H9 (cell line): ENCODE results near the gene DNMBP. TPM values are rescaled to one million over a fixed set of nuclear protein-coding genes. Genes with fewer than 3 reads are reported as not detected.

Source experiments
- DNase-seq: peaks from one replicate; pipeline ENCODE4 v3.0.0-alpha.2; 2017
- H2AFZ ChIP-seq: one replicate; pipeline ENCODE4 v1.6.1; 2013; ENCODE audit warnings: mild to moderate bottlenecking, low read length, control low read depth, moderate library complexity
- H2AK5ac ChIP-seq: 2 replicates; pipeline ENCODE4 v1.6.1; 2013; ENCODE audit warnings: low read length, control low read depth, mixed read lengths; ENCODE audit not compliant: insufficient read length
- H2BK120ac ChIP-seq: one replicate; pipeline ENCODE4 v1.6.1; 2013; ENCODE audit warnings: low read depth, mild to moderate bottlenecking, low read length, control low read depth, inconsistent platforms; ENCODE audit not compliant: poor library complexity, severe bottlenecking
- H2BK12ac ChIP-seq: 2 replicates; pipeline ENCODE4 v1.6.1; 2013; ENCODE audit warnings: low read length, control low read depth, mixed read lengths, low read depth; ENCODE audit not compliant: insufficient read length
- H2BK15ac ChIP-seq: 2 replicates; pipeline ENCODE4 v1.6.1; 2013; ENCODE audit warnings: low read depth, low read length, control low read depth
- H2BK20ac ChIP-seq: one replicate; pipeline ENCODE4 v1.6.1; 2013; ENCODE audit warnings: low read depth, mild to moderate bottlenecking, low read length, control low read depth, inconsistent platforms; ENCODE audit not compliant: poor library complexity, severe bottlenecking
- H2BK5ac ChIP-seq: 2 replicates; pipeline ENCODE4 v1.6.1; 2013; ENCODE audit warnings: low read length, control low read depth, mixed read lengths; ENCODE audit not compliant: insufficient read length
- H3K14ac ChIP-seq: 2 replicates; pipeline ENCODE4 v1.6.1; 2013; ENCODE audit warnings: low read length, control low read depth; ENCODE audit not compliant: insufficient read depth
- H3K18ac ChIP-seq: 2 replicates; pipeline ENCODE4 v1.6.1; 2013; ENCODE audit warnings: low read depth, mild to moderate bottlenecking, mixed read lengths, low read length, control low read depth; ENCODE audit not compliant: insufficient read length
- H3K23ac ChIP-seq: 2 replicates; pipeline ENCODE4 v1.6.1; 2013; ENCODE audit warnings: low read length, control low read depth, mixed read lengths, low read depth; ENCODE audit not compliant: insufficient read length
- H3K23me2 ChIP-seq: 2 replicates; pipeline ENCODE4 v1.6.1; 2013; ENCODE audit warnings: low read depth, mild to moderate bottlenecking, mixed read lengths, low read length, control low read depth; ENCODE audit not compliant: insufficient read length, poor library complexity, severe bottlenecking
- H3K27ac ChIP-seq: 2 replicates; pipeline ENCODE4 v1.5.1; 2013; ENCODE audit warnings: low read length, control low read depth, mixed read lengths, low read depth; ENCODE audit not compliant: insufficient read length
- H3K27me3 ChIP-seq: 2 replicates; pipeline ENCODE4 v1.6.1; 2013; ENCODE audit warnings: low read length, control low read depth, inconsistent platforms; ENCODE audit not compliant: insufficient read depth
- H3K4ac ChIP-seq: 2 replicates; pipeline ENCODE4 v1.6.1; 2013; ENCODE audit warnings: low read depth, mild to moderate bottlenecking, control low read depth, inconsistent platforms, low read length, moderate library complexity
- H3K4me1 ChIP-seq: 2 replicates; pipeline ENCODE4 v1.6.1; 2013; ENCODE audit warnings: low read length, control low read depth, inconsistent platforms; ENCODE audit not compliant: insufficient read depth
- H3K4me2 ChIP-seq: 2 replicates; pipeline ENCODE4 v1.6.1; 2013; ENCODE audit warnings: low read length, control low read depth, mixed read lengths; ENCODE audit not compliant: insufficient read length, insufficient read depth
- H3K56ac ChIP-seq: 2 replicates; pipeline ENCODE4 v1.6.1; 2013; ENCODE audit warnings: low read depth, mild to moderate bottlenecking, mixed read lengths, low read length, control low read depth; ENCODE audit not compliant: insufficient read length
- H3K79me1 ChIP-seq: 2 replicates; pipeline ENCODE4 v1.6.1; 2013; ENCODE audit warnings: low read depth, mild to moderate bottlenecking, moderate library complexity, low read length, control low read depth, inconsistent platforms; ENCODE audit not compliant: insufficient read depth, poor library complexity, severe bottlenecking
- H3K79me2 ChIP-seq: 2 replicates; pipeline ENCODE4 v1.6.1; 2013; ENCODE audit warnings: low read length, control low read depth, inconsistent platforms; ENCODE audit not compliant: insufficient read depth
- H3K9ac ChIP-seq: 2 replicates; pipeline ENCODE4 v1.6.1; 2013; ENCODE audit warnings: low read length, control low read depth, mixed read lengths; ENCODE audit not compliant: insufficient read length; ENCODE audit errors: extremely low read depth
- H3K9me3 ChIP-seq: one replicate; pipeline ENCODE4 v1.6.1; 2013; ENCODE audit warnings: low read depth, low read length, inconsistent platforms; ENCODE audit not compliant: control insufficient read depth
- H3T11ph ChIP-seq: one replicate; pipeline ENCODE4 v1.6.1; 2013; ENCODE audit warnings: mild to moderate bottlenecking, low read length, control low read depth, inconsistent platforms
- H4K20me1 ChIP-seq: one replicate; pipeline ENCODE4 v1.6.1; 2013; ENCODE audit not compliant: control insufficient read depth, insufficient read length, insufficient read depth
- H4K5ac ChIP-seq: 2 replicates; pipeline ENCODE4 v1.6.1; 2013; ENCODE audit warnings: low read depth, mild to moderate bottlenecking, mixed read lengths, low read length, control low read depth; ENCODE audit not compliant: insufficient read length
- H4K8ac ChIP-seq: replicated peaks from 2 replicates; pipeline ENCODE4 v1.6.1; 2013; ENCODE audit warnings: low read length, control low read depth, mixed read lengths, low read depth; ENCODE audit not compliant: insufficient read length
- H4K91ac ChIP-seq: 2 replicates; pipeline ENCODE4 v1.6.1; 2013; ENCODE audit warnings: low read depth, mild to moderate bottlenecking, moderate library complexity, mixed read lengths, low read length, control low read depth; ENCODE audit not compliant: insufficient read length
- H3K27ac Mint-ChIP-seq, 3 experiments: 2 replicates in 2 of 3; 3 replicates in 1 of 3; pipeline ENCODE4 v1.8.0; 2020 to 2021; ENCODE audit warnings: mixed read lengths in 3 of 3, mild to moderate bottlenecking in 1 of 3, moderate library complexity in 1 of 3
- H3K27me3 Mint-ChIP-seq: 2 replicates; pipeline ENCODE4 v1.8.0; 2021; ENCODE audit warnings: low read depth, mild to moderate bottlenecking, moderate library complexity, mixed read lengths
- H3K36me3 Mint-ChIP-seq, 3 experiments: 2 replicates in 2 of 3; 3 replicates in 1 of 3; pipeline ENCODE4 v1.8.0; 2020 to 2021; ENCODE audit warnings: low read depth in 3 of 3, mixed read lengths in 3 of 3; ENCODE audit not compliant: insufficient read depth in 1 of 3
- H3K4me1 Mint-ChIP-seq, 2 experiments: 2 replicates each; pipeline ENCODE4 v1.8.0; 2020; ENCODE audit warnings: mixed read lengths in 2 of 2
- H3K4me3 Mint-ChIP-seq, 2 experiments: 2 replicates in 1 of 2; 3 replicates in 1 of 2; pipeline ENCODE4 v1.8.0; 2020 to 2021; ENCODE audit warnings: mild to moderate bottlenecking in 2 of 2, mixed read lengths in 2 of 2, moderate library complexity in 1 of 2
- H3K9me3 Mint-ChIP-seq, 2 experiments: 2 replicates in 1 of 2; 3 replicates in 1 of 2; pipeline ENCODE4 v1.8.0; 2020; ENCODE audit warnings: mild to moderate bottlenecking in 2 of 2, mixed read lengths in 2 of 2, moderate library complexity in 1 of 2
- WGBS: extraction: QIAGEN DNeasy Blood & Tissue Kit; methylation state at CpG from one replicate; pipeline ENCODE4 v1.1.7; 2013; ENCODE audit warnings: missing lambda C conversion rate, low lambda C conversion rate, mixed read lengths; ENCODE audit not compliant: insufficient read length; ENCODE audit errors: extremely low coverage; 5-methylcytosine and 5-hydroxymethylcytosine counted together
- total RNA-seq: library from RNA; stranded (reverse); gene quantifications from 2 replicates; pipeline ENCODE4 v1.2.1, GENCODE V29; 2021
- TF ChIP-seq, protein P1 (sequence below): fragments of 200-600 bp; sonication (generic); conservative IDR thresholded peaks from 3 replicates; pipeline ENCODE4 v1.8.0; 2021; ENCODE audit warnings: antibody characterized with exemption, mild to moderate bottlenecking

DNMBP gene
- total RNA-seq, 1 experiment from 2014 or later: 25.6 TPM

DNA sequence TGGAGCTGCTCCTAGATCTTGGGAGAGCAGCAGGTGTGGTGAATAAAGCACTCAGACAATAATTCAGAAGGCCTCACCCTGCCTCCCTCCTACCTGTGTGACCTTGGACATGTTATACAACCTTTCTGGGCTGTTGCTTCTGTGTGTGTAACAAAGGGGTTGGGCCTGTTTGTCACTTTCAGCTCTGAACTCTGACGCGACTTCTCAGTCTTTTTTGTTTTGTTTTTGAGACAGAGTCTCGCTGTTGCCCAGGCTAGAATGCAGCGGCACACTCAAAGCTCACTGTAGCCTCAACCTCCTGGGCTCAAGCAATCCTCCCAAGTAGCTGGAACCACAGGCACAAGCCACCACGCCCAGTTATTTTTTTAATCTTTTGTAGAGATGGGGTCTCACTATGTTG is 89.3 kb downstream of the DNMBP start:
- H4K8ac ChIP-seq: no peak overlapping the region
- no peak overlapping the region for H2BK15ac ChIP-seq
- H3K14ac ChIP-seq: no peak overlapping the region
- no peaks in the 10 kb centered on the region; the same call in 1 of the 2 replicates for H3K4me1 ChIP-seq
- no peak overlapping the region for H2BK120ac ChIP-seq
- no peak overlapping the region for H3K9ac ChIP-seq
- H3K9me3 ChIP-seq: no peaks in the 10 kb centered on the region
- peaks cover 20 to 28% of the 10 kb centered on the region in 2 experiments for H3K4me1 Mint-ChIP-seq
- no peak overlapping the region for H3T11ph ChIP-seq
- H3K56ac ChIP-seq: no peak overlapping the region
- no peak overlapping the region for H3K27ac ChIP-seq
- no peak overlapping the region for H3K4ac ChIP-seq
- H3K18ac ChIP-seq: no peak overlapping the region
- no peak overlapping the region for H2BK20ac ChIP-seq
- no peak overlapping the region for H4K5ac ChIP-seq
- H2BK12ac ChIP-seq: no peak overlapping the region
- no CpG with 5 or more reads among the region's 5 CpGs for WGBS
- DNase-seq: no peak
- H2AK5ac ChIP-seq: no peak overlapping the region
- H3K23me2 ChIP-seq: no peaks in the 10 kb centered on the region
- H3K9me3 Mint-ChIP-seq: no peaks in the 10 kb centered on the region
- H3K36me3 Mint-ChIP-seq: peaks cover 0 to 7% (median 0%) of the 10 kb centered on the region in 3 experiments; a peak in 2 of 7 replicates
- H3K4me3 Mint-ChIP-seq: no peak overlapping the region
- no peak overlapping the region for H4K91ac ChIP-seq
- H3K27ac Mint-ChIP-seq: peak overlapping the region in 2 of 3 experiments; percentile 44 to 50; a peak in 2 of 7 replicates
- no peak overlapping the region for H3K23ac ChIP-seq
- H3K79me2 ChIP-seq: no peaks in the 10 kb centered on the region
- no peak overlapping the region for H3K4me2 ChIP-seq
- H2BK5ac ChIP-seq: no peak overlapping the region
- H2AFZ ChIP-seq: no peak overlapping the region
- no peaks in the 10 kb centered on the region for H3K79me1 ChIP-seq
- no peaks in the 10 kb centered on the region for H3K27me3 ChIP-seq
- TF ChIP-seq, protein P1, sequence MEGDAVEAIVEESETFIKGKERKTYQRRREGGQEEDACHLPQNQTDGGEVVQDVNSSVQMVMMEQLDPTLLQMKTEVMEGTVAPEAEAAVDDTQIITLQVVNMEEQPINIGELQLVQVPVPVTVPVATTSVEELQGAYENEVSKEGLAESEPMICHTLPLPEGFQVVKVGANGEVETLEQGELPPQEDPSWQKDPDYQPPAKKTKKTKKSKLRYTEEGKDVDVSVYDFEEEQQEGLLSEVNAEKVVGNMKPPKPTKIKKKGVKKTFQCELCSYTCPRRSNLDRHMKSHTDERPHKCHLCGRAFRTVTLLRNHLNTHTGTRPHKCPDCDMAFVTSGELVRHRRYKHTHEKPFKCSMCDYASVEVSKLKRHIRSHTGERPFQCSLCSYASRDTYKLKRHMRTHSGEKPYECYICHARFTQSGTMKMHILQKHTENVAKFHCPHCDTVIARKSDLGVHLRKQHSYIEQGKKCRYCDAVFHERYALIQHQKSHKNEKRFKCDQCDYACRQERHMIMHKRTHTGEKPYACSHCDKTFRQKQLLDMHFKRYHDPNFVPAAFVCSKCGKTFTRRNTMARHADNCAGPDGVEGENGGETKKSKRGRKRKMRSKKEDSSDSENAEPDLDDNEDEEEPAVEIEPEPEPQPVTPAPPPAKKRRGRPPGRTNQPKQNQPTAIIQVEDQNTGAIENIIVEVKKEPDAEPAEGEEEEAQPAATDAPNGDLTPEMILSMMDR: no peak
- no peaks in the 10 kb centered on the region for H3K27me3 Mint-ChIP-seq
- H4K20me1 ChIP-seq: no peaks in the 10 kb centered on the region
